Measurements from ENCODE around the gene PSMB7.

DNA sequence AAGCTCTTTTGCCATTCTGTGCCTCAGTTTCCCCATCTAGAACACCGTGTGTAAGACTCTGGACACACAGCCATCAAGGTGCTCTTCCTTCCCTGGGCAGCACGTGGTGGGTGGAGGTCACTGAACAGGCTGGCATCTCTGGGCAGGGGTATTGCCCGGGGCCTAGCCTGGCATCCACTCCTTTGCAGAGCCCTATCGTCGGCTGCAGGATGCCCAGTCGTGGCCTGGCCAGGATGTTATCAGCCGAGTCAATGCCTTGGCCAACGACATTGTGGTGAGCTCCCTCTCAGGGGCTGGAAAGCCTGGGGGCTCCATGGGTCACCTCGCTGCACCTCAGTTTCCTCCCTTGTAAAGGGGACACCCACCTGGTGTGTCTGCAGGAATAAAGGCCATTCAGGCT is 39.1 kb upstream of the PSMB7 start:
- TF ChIP-seq, protein P1, sequence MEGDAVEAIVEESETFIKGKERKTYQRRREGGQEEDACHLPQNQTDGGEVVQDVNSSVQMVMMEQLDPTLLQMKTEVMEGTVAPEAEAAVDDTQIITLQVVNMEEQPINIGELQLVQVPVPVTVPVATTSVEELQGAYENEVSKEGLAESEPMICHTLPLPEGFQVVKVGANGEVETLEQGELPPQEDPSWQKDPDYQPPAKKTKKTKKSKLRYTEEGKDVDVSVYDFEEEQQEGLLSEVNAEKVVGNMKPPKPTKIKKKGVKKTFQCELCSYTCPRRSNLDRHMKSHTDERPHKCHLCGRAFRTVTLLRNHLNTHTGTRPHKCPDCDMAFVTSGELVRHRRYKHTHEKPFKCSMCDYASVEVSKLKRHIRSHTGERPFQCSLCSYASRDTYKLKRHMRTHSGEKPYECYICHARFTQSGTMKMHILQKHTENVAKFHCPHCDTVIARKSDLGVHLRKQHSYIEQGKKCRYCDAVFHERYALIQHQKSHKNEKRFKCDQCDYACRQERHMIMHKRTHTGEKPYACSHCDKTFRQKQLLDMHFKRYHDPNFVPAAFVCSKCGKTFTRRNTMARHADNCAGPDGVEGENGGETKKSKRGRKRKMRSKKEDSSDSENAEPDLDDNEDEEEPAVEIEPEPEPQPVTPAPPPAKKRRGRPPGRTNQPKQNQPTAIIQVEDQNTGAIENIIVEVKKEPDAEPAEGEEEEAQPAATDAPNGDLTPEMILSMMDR (IDR thresholded peaks at IDR 0.05), result no peak
- TF ChIP-seq SP1 (CRISPR knock-in tag; conservative IDR thresholded peaks at IDR 0.05) (no peak), ESRRA (CRISPR knock-in tag; IDR thresholded peaks at IDR 0.05; ENCODE audit: borderline replicate concordance) (no peak), ETV6 (CRISPR knock-in tag; IDR thresholded peaks at IDR 0.05) (no peak), NR1H2 (CRISPR knock-in tag; IDR thresholded peaks at IDR 0.05) (no peak), ZNF263 (CRISPR knock-in tag; IDR thresholded peaks at IDR 0.05; ENCODE audit: low read depth) (no peak), FOXJ3 (CRISPR knock-in tag; IDR thresholded peaks at IDR 0.05; ENCODE audit: borderline replicate concordance) (no peak)
- TF ChIP-seq, protein P2, sequence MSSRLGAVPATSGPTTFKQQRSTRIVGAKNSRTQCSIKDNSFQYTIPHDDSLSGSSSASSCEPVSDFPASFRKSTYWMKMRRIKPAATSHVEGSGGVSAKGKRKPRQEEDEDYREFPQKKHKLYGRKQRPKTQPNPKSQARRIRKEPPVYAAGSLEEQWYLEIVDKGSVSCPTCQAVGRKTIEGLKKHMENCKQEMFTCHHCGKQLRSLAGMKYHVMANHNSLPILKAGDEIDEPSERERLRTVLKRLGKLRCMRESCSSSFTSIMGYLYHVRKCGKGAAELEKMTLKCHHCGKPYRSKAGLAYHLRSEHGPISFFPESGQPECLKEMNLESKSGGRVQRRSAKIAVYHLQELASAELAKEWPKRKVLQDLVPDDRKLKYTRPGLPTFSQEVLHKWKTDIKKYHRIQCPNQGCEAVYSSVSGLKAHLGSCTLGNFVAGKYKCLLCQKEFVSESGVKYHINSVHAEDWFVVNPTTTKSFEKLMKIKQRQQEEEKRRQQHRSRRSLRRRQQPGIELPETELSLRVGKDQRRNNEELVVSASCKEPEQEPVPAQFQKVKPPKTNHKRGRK (CRISPR knock-in tag; IDR thresholded peaks at IDR 0.05; ENCODE audit: borderline replicate concordance), result no peak
- TF ChIP-seq, protein P3, sequence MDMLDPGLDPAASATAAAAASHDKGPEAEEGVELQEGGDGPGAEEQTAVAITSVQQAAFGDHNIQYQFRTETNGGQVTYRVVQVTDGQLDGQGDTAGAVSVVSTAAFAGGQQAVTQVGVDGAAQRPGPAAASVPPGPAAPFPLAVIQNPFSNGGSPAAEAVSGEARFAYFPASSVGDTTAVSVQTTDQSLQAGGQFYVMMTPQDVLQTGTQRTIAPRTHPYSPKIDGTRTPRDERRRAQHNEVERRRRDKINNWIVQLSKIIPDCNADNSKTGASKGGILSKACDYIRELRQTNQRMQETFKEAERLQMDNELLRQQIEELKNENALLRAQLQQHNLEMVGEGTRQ (CRISPR knock-in tag; IDR thresholded peaks at IDR 0.05), result no peak
- TF ChIP-seq, protein P4, sequence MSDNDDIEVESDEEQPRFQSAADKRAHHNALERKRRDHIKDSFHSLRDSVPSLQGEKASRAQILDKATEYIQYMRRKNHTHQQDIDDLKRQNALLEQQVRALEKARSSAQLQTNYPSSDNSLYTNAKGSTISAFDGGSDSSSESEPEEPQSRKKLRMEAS (CRISPR knock-in tag; IDR thresholded peaks at IDR 0.05), result no peak

All from WTC11 (cell line).